H1 (cell line): ENCODE measurements around the gene KIF23. TPM values are rescaled to one million over a fixed set of nuclear protein-coding genes. Genes with fewer than 3 reads are reported as not detected.

ENCODE experiments used
- CTCF ChIA-PET: fragments of 300-600 bp; sonication (Branson Sonifier 250); formaldehyde crosslinking; loops from one replicate; lab custom pipeline; 2021; ENCODE audit not compliant: partially characterized antibody; lab: Charles Lee
- POLR2A ChIA-PET: fragments of 300-600 bp; sonication (Branson Sonifier 250); formaldehyde crosslinking; loops from one replicate; lab custom pipeline; 2021; ENCODE audit warnings: inconsistent platforms; ENCODE audit not compliant: partially characterized antibody; lab: Charles Lee
- DNase-seq, 2 experiments: peaks; one replicate each; pipeline versions ENCODE4 v3.0.0 to v3.0.0-alpha.2; 2010 to 2022; ENCODE audit warnings: low spot score in 2 of 2, low read depth in 1 of 2, mixed read lengths in 1 of 2
- FAIRE-seq: peaks from 2 replicates; lab custom pipeline; 2011; peaks lifted over from hg19 to GRCh38; lab: Jason Lieb, UNC
- H2AFZ ChIP-seq: 2 replicates; pipeline ENCODE4 v1.8.1; 2012; ENCODE audit warnings: low read length, inconsistent platforms
- H2AK5ac ChIP-seq: 2 replicates; pipeline ENCODE4 v1.6.1; 2013; ENCODE audit warnings: low read depth, low read length
- H2BK120ac ChIP-seq: replicated peaks from 2 replicates; pipeline ENCODE3; 2013; ENCODE audit warnings: low read depth, low read length, inconsistent platforms
- H2BK12ac ChIP-seq: 2 replicates; pipeline ENCODE4 v1.6.1; 2013; ENCODE audit warnings: low read depth, low read length
- H2BK15ac ChIP-seq: 2 replicates; pipeline ENCODE4 v1.6.1; 2013; ENCODE audit warnings: low read length
- H2BK20ac ChIP-seq: 2 replicates; pipeline ENCODE4 v1.6.1; 2013; ENCODE audit warnings: low read length
- H2BK5ac ChIP-seq: 2 replicates; pipeline ENCODE4 v1.6.1; 2013; ENCODE audit warnings: low read depth, low read length
- H3K14ac ChIP-seq: 2 replicates; pipeline ENCODE4 v1.6.1; 2013; ENCODE audit warnings: inconsistent platforms; ENCODE audit not compliant: insufficient read length
- H3K18ac ChIP-seq: 2 replicates; pipeline ENCODE4 v1.6.1; 2013; ENCODE audit warnings: low read length; ENCODE audit errors: extremely low read depth
- H3K23ac ChIP-seq: 2 replicates; pipeline ENCODE4 v1.6.1; 2013; ENCODE audit warnings: inconsistent platforms; ENCODE audit not compliant: insufficient read length
- H3K23me2 ChIP-seq: 2 replicates; pipeline ENCODE4 v1.6.1; 2013; ENCODE audit warnings: low read depth, low read length
- H3K27ac ChIP-seq: 2 replicates; pipeline ENCODE4 v1.6.1; 2011; ENCODE audit warnings: low read depth, low read length, inconsistent platforms
- H3K27me3 ChIP-seq, 4 experiments: replicated peaks in 1 of 4; 1 replicate in 1 of 4; 2 replicates in 3 of 4; pipeline versions ENCODE4 v1.6.1 to v1.8.1; 2011 to 2013; ENCODE audit warnings: low read length in 3 of 4, mild to moderate bottlenecking in 3 of 4, inconsistent platforms in 2 of 4, mixed read lengths in 2 of 4, moderate library complexity in 1 of 4; ENCODE audit not compliant: control insufficient read depth in 3 of 4, insufficient read depth in 3 of 4; ENCODE audit errors: extremely low read depth in 1 of 4
- H3K36me3 ChIP-seq, 4 experiments: 2 replicates each; pipeline versions ENCODE4 v1.6.1 to v1.8.1; 2011 to 2013; ENCODE audit warnings: mild to moderate bottlenecking in 4 of 4, low read length in 3 of 4, moderate library complexity in 2 of 4, control low read depth in 1 of 4, inconsistent platforms in 1 of 4; ENCODE audit not compliant: insufficient read depth in 4 of 4, control insufficient read depth in 2 of 4
- H3K4ac ChIP-seq: replicated peaks from 2 replicates; pipeline ENCODE3; 2013; ENCODE audit warnings: low read length, low read depth, mixed read lengths, inconsistent platforms; ENCODE audit not compliant: insufficient read length
- H3K4me1 ChIP-seq, 4 experiments: replicated peaks in 1 of 4; 1 replicate in 1 of 4; 2 replicates in 3 of 4; pipeline versions ENCODE4 v1.6.1 to v1.8.1; 2011 to 2013; ENCODE audit warnings: low read length in 3 of 4, inconsistent platforms in 2 of 4, mixed read lengths in 1 of 4; ENCODE audit not compliant: insufficient read depth in 4 of 4, control insufficient read depth in 3 of 4
- H3K4me2 ChIP-seq, 2 experiments: 2 replicates each; pipeline versions ENCODE4 v1.6.1 to v1.8.1; 2011 to 2013; ENCODE audit warnings: low read depth in 2 of 2, low read length in 2 of 2, control low read depth in 1 of 2, inconsistent platforms in 1 of 2, mild to moderate bottlenecking in 1 of 2; ENCODE audit not compliant: insufficient read depth in 1 of 2
- H3K4me3 ChIP-seq, 4 experiments: fragments of 200-600, 300-600 bp in 1 of 4; sonication (generic), shearing (Covaris generic), sonication (Bioruptor Twin) in 1 of 4; 2 replicates each; pipeline versions ENCODE4 v1.5.1 to v1.8.1; 2011 to 2016; ENCODE audit warnings: low read length in 4 of 4, low read depth in 3 of 4, control low read depth in 2 of 4, inconsistent platforms in 2 of 4, mild to moderate bottlenecking in 2 of 4, mixed read lengths in 1 of 4, moderate library complexity in 1 of 4; ENCODE audit not compliant: insufficient read depth in 2 of 4; ENCODE audit errors: extremely low read depth in 1 of 4
- H3K56ac ChIP-seq: replicated peaks from 2 replicates; pipeline ENCODE3; 2013; ENCODE audit warnings: low read depth, mild to moderate bottlenecking, mixed read lengths, low read length, inconsistent platforms; ENCODE audit not compliant: insufficient read length
- H3K79me1 ChIP-seq: 2 replicates; pipeline ENCODE4 v1.6.1; 2013; ENCODE audit warnings: low read depth, low read length, control low read depth
- H3K79me2 ChIP-seq, 2 experiments: 2 replicates each; pipeline versions ENCODE4 v1.6.1 to v1.8.1; 2012 to 2013; ENCODE audit warnings: low read length in 2 of 2, mild to moderate bottlenecking in 2 of 2, inconsistent platforms in 1 of 2; ENCODE audit not compliant: insufficient read depth in 2 of 2, control insufficient read depth in 1 of 2
- H3K9ac ChIP-seq, 4 experiments: replicated peaks in 1 of 4; 1 replicate in 1 of 4; 2 replicates in 3 of 4; pipeline versions ENCODE4 v1.6.1 to v1.8.1; 2011 to 2013; ENCODE audit warnings: low read depth in 3 of 4, low read length in 3 of 4, control low read depth in 2 of 4, mild to moderate bottlenecking in 2 of 4, moderate library complexity in 2 of 4, inconsistent platforms in 1 of 4; ENCODE audit errors: extremely low read depth in 1 of 4
- H3K9me3 ChIP-seq, 2 experiments: 2 replicates each; pipeline versions ENCODE4 v1.6.1 to v1.8.1; 2012 to 2013; ENCODE audit warnings: mild to moderate bottlenecking in 2 of 2, moderate library complexity in 2 of 2, control low read depth in 1 of 2, inconsistent platforms in 1 of 2, low read depth in 1 of 2, low read length in 1 of 2, mixed read lengths in 1 of 2; ENCODE audit not compliant: insufficient read depth in 2 of 2
- H4K20me1 ChIP-seq, 2 experiments: replicated peaks in 1 of 2; 2 replicates each; pipeline versions ENCODE3 to v1.8.1; 2011 to 2013; ENCODE audit warnings: inconsistent platforms in 2 of 2, low read length in 2 of 2, mild to moderate bottlenecking in 1 of 2; ENCODE audit not compliant: insufficient read depth in 2 of 2, control insufficient read depth in 1 of 2
- H4K5ac ChIP-seq: 2 replicates; pipeline ENCODE4 v1.6.1; 2013; ENCODE audit warnings: low read length, low read depth, mixed read lengths, inconsistent platforms; ENCODE audit not compliant: insufficient read length
- H4K8ac ChIP-seq: 2 replicates; pipeline ENCODE4 v1.8.0; 2013; ENCODE audit warnings: mild to moderate bottlenecking, moderate library complexity, low read length, inconsistent platforms; ENCODE audit not compliant: insufficient read depth; ENCODE audit errors: extremely low read depth
- H4K91ac ChIP-seq: replicated peaks from 2 replicates; pipeline ENCODE3; 2013; ENCODE audit warnings: low read length, mixed read lengths, inconsistent platforms; ENCODE audit not compliant: insufficient read length
- BCL11A ChIP-seq, 2 experiments: IDR thresholded peaks; one replicate each; pipeline ENCODE4 v1.6.1; 2011; ENCODE audit warnings: low read depth in 2 of 2, low read length in 2 of 2, mild to moderate bottlenecking in 2 of 2
- CEBPB ChIP-seq: IDR thresholded peaks from 2 replicates; pipeline ENCODE4 v1.6.1; 2012; ENCODE audit warnings: low read depth, low read length
- GTF2F1 ChIP-seq: IDR thresholded peaks from 2 replicates; pipeline ENCODE4 v1.6.1; 2012; ENCODE audit warnings: low read depth, low read length, improper control_type of control experiment, borderline replicate concordance
- NANOG ChIP-seq: IDR thresholded peaks from 2 replicates; pipeline ENCODE4 v1.6.1; 2011; ENCODE audit warnings: low read length, low read depth, mild to moderate bottlenecking, inconsistent platforms; ENCODE audit not compliant: insufficient read depth, poor library complexity, severe bottlenecking
- RAD21 ChIP-seq, 2 experiments: IDR thresholded peaks in 1 of 2; conservative IDR thresholded peaks in 1 of 2; 2 replicates each; pipeline ENCODE4 v1.6.1; 2011; ENCODE audit warnings: low read depth in 2 of 2, low read length in 2 of 2, improper control_type of control experiment in 1 of 2, inconsistent platforms in 1 of 2, mild to moderate bottlenecking in 1 of 2, moderate library complexity in 1 of 2
- SAP30 ChIP-seq: fragments of 300-600 bp; sonication (generic); IDR thresholded peaks from 2 replicates; pipeline ENCODE4 v1.7.1; 2012; ENCODE audit warnings: low read length, moderate library complexity, mild to moderate bottlenecking, inconsistent platforms; ENCODE audit not compliant: insufficient read depth, insufficient replicate concordance
- SIN3A ChIP-seq, 2 experiments: IDR thresholded peaks in 1 of 2; conservative IDR thresholded peaks in 1 of 2; 2 replicates each; pipeline ENCODE4 v1.6.1; 2011 to 2012; ENCODE audit warnings: low read length in 2 of 2, improper control_type of control experiment in 1 of 2, low read depth in 1 of 2, mild to moderate bottlenecking in 1 of 2
- SIX5 ChIP-seq: IDR thresholded peaks from 2 replicates; pipeline ENCODE4 v1.6.1; 2011; ENCODE audit warnings: mild to moderate bottlenecking, low read depth, low read length
- SP1 ChIP-seq: IDR thresholded peaks from 2 replicates; pipeline ENCODE4 v1.6.1; 2011; ENCODE audit warnings: low read depth, low read length
- SP4 ChIP-seq: IDR thresholded peaks from 2 replicates; pipeline ENCODE4 v1.6.1; 2012; ENCODE audit warnings: low read length, inconsistent platforms
- SRF ChIP-seq: IDR thresholded peaks from 2 replicates; pipeline ENCODE4 v1.6.1; 2011; ENCODE audit warnings: mild to moderate bottlenecking, low read depth, low read length, moderate library complexity
- TEAD4 ChIP-seq: IDR thresholded peaks from 2 replicates; pipeline ENCODE4 v1.6.1; 2012; ENCODE audit warnings: low read depth, low read length, inconsistent platforms, mixed read lengths
- YY1 ChIP-seq: IDR thresholded peaks from 2 replicates; pipeline ENCODE4 v1.6.1; 2011; ENCODE audit warnings: low read depth, mild to moderate bottlenecking, low read length
- WGBS, 2 experiments: shearing (Covaris generic) in 1 of 2; methylation state at CpG; one replicate each; pipeline versions ENCODE4 v1.1.6 to v1.1.7; 2013 to 2015; ENCODE audit warnings: low lambda C conversion rate in 2 of 2, mixed read lengths in 2 of 2, inconsistent platforms in 1 of 2, low coverage in 1 of 2, missing lambda C conversion rate in 1 of 2; ENCODE audit not compliant: insufficient replicate concordance in 2 of 2, insufficient coverage in 1 of 2, insufficient read length in 1 of 2; ENCODE audit errors: extremely low coverage in 1 of 2, missing lambda C conversion rate in 1 of 2; 5-methylcytosine and 5-hydroxymethylcytosine counted together
- polyA plus RNA-seq, 7 experiments: library from polyadenylated mRNA; depleted of rRNA in 3 of 7; stranded (reverse) in 5 of 7; unstranded in 2 of 7; fragments of >200 nt in 5 of 7; fragments of 200-250 nt in 2 of 7; gene quantifications; 1 replicate in 5 of 7; 2 replicates in 1 of 7; 4 replicates in 1 of 7; pipeline versions ENCODE4 v1.2.1 to v1.2.3, GENCODE V29; 2011 to 2013; ENCODE audit warnings: missing spikeins in 2 of 7, mixed read lengths in 2 of 7
- total RNA-seq: library from RNA; stranded (reverse); fragmentation: NEBNext Ultra II Directional; extraction: Animal tissue kit (Norgen Biotek cat#: 25700); gene quantifications from 2 replicates; pipeline ENCODE4 v1.2.1, GENCODE V29; 2021

Gene KIF23
- total and polyA plus RNA-seq, 2 of the 8 experiments (the other 6 are each of a cell fraction or from before 2014, with no cell fraction given): 26.2 to 77.4 TPM

DNA sequence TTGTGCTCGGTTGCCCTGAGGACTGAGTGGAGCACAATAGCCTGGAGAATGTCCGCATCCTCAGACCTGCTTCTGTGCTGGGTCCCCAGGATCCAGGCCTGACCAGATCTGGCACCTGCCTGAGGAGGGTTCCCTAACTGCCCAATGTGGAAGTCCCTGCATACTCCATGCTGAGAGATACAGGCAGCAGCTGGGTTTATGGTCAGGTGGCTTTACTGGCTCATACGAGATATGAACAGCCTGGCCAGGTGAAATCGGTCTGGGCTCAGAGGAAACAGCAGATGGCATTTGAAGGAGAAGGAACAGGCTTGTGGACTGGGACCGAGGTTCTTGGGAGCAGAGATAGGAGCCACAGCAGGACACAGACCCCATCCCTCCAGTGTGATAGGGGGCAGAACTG, 18.2 kb upstream of the KIF23 start:
- H2AFZ ChIP-seq: no peak overlapping the region
- no peak overlapping the region for H3K4ac ChIP-seq
- no peaks in the 10 kb centered on the region for H3K79me2 ChIP-seq
- no peak overlapping the region for H3K4me3 ChIP-seq
- H3K4me2 ChIP-seq: no peak overlapping the region
- CTCF ChIA-PET: interaction anchor here (1.0 to 6.1 kb wide), 9 partner anchors 11 to 329 kb away, joined by 3 to 43 read pairs (median 8); no protein-coding TSS in a partner anchor
- no peak overlapping the region for H2BK20ac ChIP-seq
- no peak overlapping the region for H4K5ac ChIP-seq
- POLR2A ChIA-PET: no interaction called here
- no peak overlapping the region for H2BK120ac ChIP-seq
- peaks cover 0 to 2% of the 10 kb centered on the region in 2 experiments for H4K20me1 ChIP-seq
- no peak overlapping the region for H3K23ac ChIP-seq
- no peak overlapping the region for H3K9ac ChIP-seq
- no peak overlapping the region for H4K8ac ChIP-seq
- H2BK5ac ChIP-seq: no peak overlapping the region
- H4K91ac ChIP-seq: no peak overlapping the region
- H3K27me3 ChIP-seq: no peaks in the 10 kb centered on the region
- no peak overlapping the region for H3K18ac ChIP-seq
- FAIRE-seq: no peak
- H3K4me1 ChIP-seq: peaks cover 0 to 17% (median 7%) of the 10 kb centered on the region in 4 experiments; a peak in 5 of 7 replicates
- no peak overlapping the region for H2BK15ac ChIP-seq
- H3K36me3 ChIP-seq: no peaks in the 10 kb centered on the region
- H3K79me1 ChIP-seq: no peaks in the 10 kb centered on the region; the same call in 1 of the 2 replicates
- H2AK5ac ChIP-seq: no peak overlapping the region; the same call in 1 of the 2 replicates
- no peak overlapping the region for H3K14ac ChIP-seq
- no peak overlapping the region for H2BK12ac ChIP-seq
- WGBS, 2 experiments: 85% methylated on average over 5 of the region's 5 CpGs; no CpG with 5 or more reads in 1 of the 2 experiments
- H3K23me2 ChIP-seq: no peaks in the 10 kb centered on the region
- no peaks in the 10 kb centered on the region for H3K9me3 ChIP-seq
- no peak overlapping the region for H3K27ac ChIP-seq
- DNase-seq: no peak
- H3K56ac ChIP-seq: no peak overlapping the region
- TF ChIP-seq SIX5: no peak
- no peak for TF ChIP-seq SIN3A (conservative IDR thresholded peaks at IDR 0.05 in 1 of 2, IDR thresholded peaks at IDR 0.05 in 1 of 2; ENCODE audit: low read depth in 1 of 2, low read length in 2 of 2)
- no peak for TF ChIP-seq SP4
- TF ChIP-seq SP1: no peak
- no peak for TF ChIP-seq TEAD4
- no peak for TF ChIP-seq SAP30
- no peak for TF ChIP-seq GTF2F1
- TF ChIP-seq RAD21 (IDR thresholded peaks at IDR 0.05 in 1 of 2, conservative IDR thresholded peaks at IDR 0.05 in 1 of 2; ENCODE audit: low read depth in 2 of 2, low read length in 2 of 2): no peak
- no peak for TF ChIP-seq NANOG
- no peak for TF ChIP-seq BCL11A (IDR thresholded peaks at IDR 0.05; ENCODE audit: low read depth in 2 of 2, low read length in 2 of 2)
- no peak for TF ChIP-seq YY1
- no peak for TF ChIP-seq SRF
- no peak for TF ChIP-seq CEBPB
